ENCODE results near the gene CALML5.

GRCh38 chr10:5497948-5498730, 1.2 kb downstream of the CALML5 start:
- TF ChIP-seq CTCF (IDR thresholded peaks at IDR 0.05; ENCODE audit: low read depth, low read length) (no peak), EZH2phosphoT487 (IDR thresholded peaks at IDR 0.05; ENCODE audit: low read depth) (no peak)
